Neuronal stem cell (in vitro differentiated cells): ENCODE results near the gene KRT86.

Source experiments
- DNase-seq: peaks from one replicate; pipeline ENCODE4 v3.0.0-alpha.2; 2013; ENCODE audit warnings: low spot score
- H2AFZ ChIP-seq: one replicate; pipeline ENCODE4 v1.6.1; 2013; ENCODE audit warnings: mild to moderate bottlenecking, low read length, inconsistent platforms
- H2AK5ac ChIP-seq: 2 replicates; pipeline ENCODE4 v1.6.1; 2013; ENCODE audit warnings: low read depth, mild to moderate bottlenecking, inconsistent platforms, low read length, moderate library complexity, mixed read lengths
- H2BK120ac ChIP-seq: 2 replicates; pipeline ENCODE4 v1.6.1; 2013; ENCODE audit warnings: low read depth, mild to moderate bottlenecking, inconsistent platforms, low read length, moderate library complexity, mixed read lengths
- H2BK12ac ChIP-seq: one replicate; pipeline ENCODE4 v1.6.1; 2013; ENCODE audit warnings: low read length, inconsistent platforms
- H2BK15ac ChIP-seq: 2 replicates; pipeline ENCODE4 v1.6.1; 2013; ENCODE audit warnings: mild to moderate bottlenecking, low read length, inconsistent platforms, mixed read lengths
- H2BK5ac ChIP-seq: one replicate; pipeline ENCODE4 v1.6.1; 2013; ENCODE audit warnings: inconsistent platforms, mild to moderate bottlenecking, low read length, moderate library complexity
- H3K14ac ChIP-seq: one replicate; pipeline ENCODE4 v1.6.1; 2013; ENCODE audit warnings: low read length, inconsistent platforms
- H3K18ac ChIP-seq: 2 replicates; pipeline ENCODE4 v1.6.1; 2013; ENCODE audit warnings: low read length, inconsistent platforms
- H3K23ac ChIP-seq: 2 replicates; pipeline ENCODE4 v1.6.1; 2013; ENCODE audit warnings: low read depth, mild to moderate bottlenecking, mixed read lengths, low read length, inconsistent platforms; ENCODE audit not compliant: poor library complexity
- H3K27ac ChIP-seq: replicated peaks from 3 replicates; pipeline ENCODE4 v1.5.1; 2013; ENCODE audit warnings: low read length, inconsistent platforms
- H3K27me3 ChIP-seq, 3 experiments: 2 replicates each; pipeline ENCODE4 v1.6.1; 2013; ENCODE audit warnings: low read length in 3 of 3, mild to moderate bottlenecking in 2 of 3, inconsistent platforms in 1 of 3, low read depth in 1 of 3, mixed read lengths in 1 of 3, moderate library complexity in 1 of 3; ENCODE audit not compliant: control insufficient read depth in 3 of 3, insufficient read depth in 3 of 3
- H3K36me3 ChIP-seq, 2 donors: replicated peaks in 1 of 2; 2 replicates each; pipeline ENCODE4 v1.6.1; 2013; ENCODE audit warnings: low read length in 2 of 2; ENCODE audit not compliant: control insufficient read depth in 2 of 2, insufficient read depth in 2 of 2
- H3K4ac ChIP-seq: 2 replicates; pipeline ENCODE4 v1.6.1; 2013; ENCODE audit warnings: inconsistent platforms, mild to moderate bottlenecking, low read length, moderate library complexity
- H3K4me1 ChIP-seq, 2 donors: 1 replicate in 1 of 2; 2 replicates in 1 of 2; pipeline ENCODE4 v1.6.1; 2013; ENCODE audit warnings: low read length in 2 of 2, low read depth in 1 of 2; ENCODE audit not compliant: control insufficient read depth in 2 of 2, insufficient read depth in 1 of 2
- H3K4me2 ChIP-seq: one replicate; pipeline ENCODE4 v1.6.1; 2013; ENCODE audit warnings: mild to moderate bottlenecking, low read length, inconsistent platforms; ENCODE audit not compliant: insufficient read depth, poor library complexity, severe bottlenecking
- H3K4me3 ChIP-seq, 2 donors: 2 replicates each; pipeline ENCODE4 v1.5.1; 2013; ENCODE audit warnings: low read length in 2 of 2, mild to moderate bottlenecking in 2 of 2, inconsistent platforms in 1 of 2, moderate library complexity in 1 of 2
- H3K79me1 ChIP-seq: one replicate; pipeline ENCODE4 v1.6.1; 2013; ENCODE audit warnings: low read depth, mild to moderate bottlenecking, inconsistent platforms, low read length, moderate library complexity
- H3K9ac ChIP-seq: one replicate; pipeline ENCODE4 v1.6.1; 2013; ENCODE audit warnings: mild to moderate bottlenecking, low read depth, low read length, inconsistent platforms; ENCODE audit not compliant: poor library complexity
- H3K9me3 ChIP-seq, 2 donors: replicated peaks in 1 of 2; 2 replicates each; pipeline versions ENCODE3 to v1.6.1; 2013; ENCODE audit warnings: low read length in 2 of 2, mild to moderate bottlenecking in 2 of 2, inconsistent platforms in 1 of 2, low read depth in 1 of 2, mixed read lengths in 1 of 2, moderate library complexity in 1 of 2; ENCODE audit not compliant: control insufficient read depth in 2 of 2, insufficient read depth in 1 of 2
- H4K8ac ChIP-seq: one replicate; pipeline ENCODE4 v1.6.1; 2013; ENCODE audit warnings: low read depth, mild to moderate bottlenecking, inconsistent platforms, low read length, moderate library complexity
- H4K91ac ChIP-seq: one replicate; pipeline ENCODE4 v1.6.1; 2013; ENCODE audit warnings: low read length, low read depth, mild to moderate bottlenecking, inconsistent platforms; ENCODE audit not compliant: poor library complexity
- WGBS, 2 donors: extraction: QIAGEN DNeasy Blood & Tissue Kit; methylation state at CpG; one replicate each; pipeline ENCODE4 v1.1.7; 2013; ENCODE audit warnings: missing lambda C conversion rate in 2 of 2, mixed read lengths in 1 of 2; ENCODE audit not compliant: insufficient read length in 2 of 2, insufficient replicate concordance in 1 of 2; ENCODE audit errors: extremely low coverage in 2 of 2; 5-methylcytosine and 5-hydroxymethylcytosine counted together

Gene KRT86

GRCh38 chr12:52351196-52352059 is 77.0 kb downstream of the KRT86 start:
- Histone ChIP-seq H3K27ac (no peak overlapping the region), H3K4me3 (no peak overlapping the region), H3K36me3 (no peaks in the 10 kb centered on the region), H2AFZ (no peak overlapping the region), H2BK15ac (no peak overlapping the region), H3K18ac (no peak overlapping the region), H2AK5ac (no peak overlapping the region), H2BK5ac (no peak overlapping the region), H3K4me2 (no peak overlapping the region), H3K14ac (no peak overlapping the region), H2BK12ac (no peak overlapping the region), H3K4me1 (no peaks in the 10 kb centered on the region), H4K91ac (no peak overlapping the region), H3K27me3 (peaks cover 0 to 21% (median 2%) of the 10 kb centered on the region in 3 experiments), H2BK120ac (no peak overlapping the region), H4K8ac (no peak overlapping the region), H3K9me3 (no peaks in the 10 kb centered on the region), H3K23ac (no peak overlapping the region), H3K79me1 (no peaks in the 10 kb centered on the region), H3K9ac (no peak overlapping the region), H3K4ac (no peak overlapping the region)
- no peak for DNase-seq
- no CpG with 5 or more reads among the region's 9 CpGs for WGBS, 2 donors

GRCh38 chr12:52352951-52353350 is 78.5 kb downstream of the KRT86 start:
- Histone ChIP-seq H3K14ac (no peak overlapping the region), H3K18ac (no peak overlapping the region), H3K27ac (no peak overlapping the region), H3K36me3 (no peaks in the 10 kb centered on the region), H2BK12ac (no peak overlapping the region), H3K23ac (no peak overlapping the region), H3K4me1 (no peaks in the 10 kb centered on the region), H2BK15ac (no peak overlapping the region), H3K9ac (no peak overlapping the region), H3K4ac (no peak overlapping the region), H3K9me3 (no peaks in the 10 kb centered on the region), H4K91ac (no peak overlapping the region), H2BK120ac (no peak overlapping the region), H3K79me1 (no peaks in the 10 kb centered on the region), H2AFZ (no peak overlapping the region), H2BK5ac (no peak overlapping the region), H2AK5ac (no peak overlapping the region), H3K4me3 (no peak overlapping the region), H3K27me3 (peaks cover 0 to 19% (median 2%) of the 10 kb centered on the region in 3 experiments), H3K4me2 (no peak overlapping the region), H4K8ac (no peak overlapping the region)
- no peak for DNase-seq
- no CpG with 5 or more reads among the region's 2 CpGs for WGBS, 2 donors

DNA sequence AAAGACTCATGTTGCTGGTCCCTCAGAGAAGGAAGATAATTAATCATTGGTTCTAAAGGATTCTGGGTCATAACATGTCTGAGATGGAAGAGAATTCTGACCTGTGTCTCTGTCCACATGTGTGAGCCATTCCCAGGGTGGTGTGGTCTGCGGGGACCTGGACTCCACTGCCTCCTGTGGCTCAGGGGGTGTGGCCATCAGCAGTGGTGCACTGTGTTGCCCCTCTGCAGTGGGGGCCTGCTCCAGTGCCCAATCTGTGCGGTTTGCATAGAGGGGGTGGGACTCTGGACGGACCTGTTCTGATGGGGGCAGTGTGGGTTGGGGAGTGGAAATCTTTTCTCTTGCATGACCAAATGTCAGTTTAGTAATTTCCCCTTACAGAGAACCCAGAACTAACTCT is 79.3 kb downstream of the KRT86 start:
- Histone ChIP-seq H3K23ac (no peak overlapping the region), H3K36me3 (no peaks in the 10 kb centered on the region), H3K9ac (no peak overlapping the region), H3K4ac (no peak overlapping the region), H2AFZ (no peak overlapping the region), H2BK120ac (no peak overlapping the region), H2BK12ac (no peak overlapping the region), H4K8ac (no peak overlapping the region), H2BK15ac (no peak overlapping the region), H3K27ac (no peak overlapping the region), H2AK5ac (no peak overlapping the region), H3K4me1 (no peaks in the 10 kb centered on the region), H4K91ac (no peak overlapping the region), H3K4me3 (no peak overlapping the region), H3K18ac (no peak overlapping the region), H3K14ac (no peak overlapping the region), H2BK5ac (no peak overlapping the region), H3K79me1 (no peaks in the 10 kb centered on the region), H3K27me3 (peaks cover 0 to 13% (median 2%) of the 10 kb centered on the region in 3 experiments), H3K9me3 (no peaks in the 10 kb centered on the region), H3K4me2 (no peak overlapping the region)
- WGBS, 2 donors, result no CpG with 5 or more reads among the region's 3 CpGs
- DNase-seq, result no peak

GRCh38 chr12:52354200-52354599 is 79.8 kb downstream of the KRT86 start:
- Histone ChIP-seq H3K27me3 (peaks cover 0 to 13% (median 2%) of the 10 kb centered on the region in 3 experiments), H3K27ac (no peak overlapping the region), H2BK12ac (no peak overlapping the region), H3K4ac (no peak overlapping the region), H3K4me2 (no peak overlapping the region), H3K18ac (no peak overlapping the region), H4K91ac (no peak overlapping the region), H2AFZ (no peak overlapping the region), H2BK15ac (no peak overlapping the region), H3K23ac (no peak overlapping the region), H3K4me3 (no peak overlapping the region), H2AK5ac (no peak overlapping the region), H4K8ac (no peak overlapping the region), H3K4me1 (no peaks in the 10 kb centered on the region), H2BK120ac (no peak overlapping the region), H3K36me3 (no peaks in the 10 kb centered on the region), H2BK5ac (no peak overlapping the region), H3K9ac (no peak overlapping the region), H3K14ac (no peak overlapping the region), H3K9me3 (no peaks in the 10 kb centered on the region), H3K79me1 (no peaks in the 10 kb centered on the region)
- DNase-seq, result no peak
- no CpG with 5 or more reads among the region's 5 CpGs for WGBS, 2 donors
